Spleen (tissue), 11 donors: Measurements from ENCODE around the gene UST. TPM values are rescaled to one million over a fixed set of nuclear protein-coding genes. Genes with fewer than 3 reads are reported as not detected.
A peak's percentile ranks its signal among the peaks of the same experiment; 100 is the strongest.

Experiments used
- DNase-seq: peaks from one replicate; pipeline ENCODE4 v3.0.0-alpha.2; 2020
- H3K27ac ChIP-seq, 8 donors: fragments of 200-600 bp; sonication (generic) in 7 of 8; 1 replicate in 4 of 8; 2 replicates in 4 of 8; pipeline versions ENCODE4 v1.5.0 to v1.8.0; 2016 to 2021; ENCODE audit warnings: inconsistent platforms in 4 of 8, mild to moderate bottlenecking in 4 of 8, moderate library complexity in 1 of 8
- H3K27me3 ChIP-seq, 7 donors: fragments of 200-600 bp; sonication (generic) in 6 of 7; replicated peaks in 1 of 7; 1 replicate in 4 of 7; 2 replicates in 3 of 7; pipeline versions ENCODE4 v1.5.0 to v1.8.0; 2016 to 2021; ENCODE audit warnings: inconsistent platforms in 3 of 7, mild to moderate bottlenecking in 1 of 7
- H3K36me3 ChIP-seq, 6 donors: fragments of 200-600 bp; sonication (generic) in 5 of 6; 1 replicate in 4 of 6; 2 replicates in 2 of 6; pipeline versions ENCODE4 v1.5.0 to v1.8.0; 2016 to 2021; ENCODE audit warnings: inconsistent platforms in 2 of 6
- H3K4me1 ChIP-seq, 6 donors: fragments of 200-600 bp; sonication (generic) in 5 of 6; 1 replicate in 3 of 6; 2 replicates in 3 of 6; pipeline versions ENCODE4 v1.5.0 to v1.8.0; 2016 to 2021; ENCODE audit warnings: inconsistent platforms in 3 of 6
- H3K4me3 ChIP-seq, 8 donors: fragments of 200-600 bp; sonication (generic) in 7 of 8; 1 replicate in 4 of 8; 2 replicates in 4 of 8; pipeline versions ENCODE4 v1.5.0 to v1.8.0; 2016 to 2021; ENCODE audit warnings: inconsistent platforms in 4 of 8, mild to moderate bottlenecking in 4 of 8, moderate library complexity in 2 of 8
- H3K9me3 ChIP-seq, 8 donors: fragments of 200-600 bp; sonication (generic) in 7 of 8; 1 replicate in 4 of 8; 2 replicates in 4 of 8; pipeline versions ENCODE4 v1.5.0 to v1.8.0; 2016 to 2021; ENCODE audit warnings: inconsistent platforms in 4 of 8
- POLR2A ChIP-seq, 3 donors: fragments of 450-650 bp; IDR thresholded peaks; one replicate each; pipeline ENCODE4 v1.5.1; 2017; ENCODE audit warnings: antibody characterized with exemption in 3 of 3, mild to moderate bottlenecking in 1 of 3
- POLR2AphosphoS5 ChIP-seq, 3 donors: sonication (generic); formaldehyde crosslinking; IDR thresholded peaks; one replicate each; pipeline ENCODE4 v1.5.1; 2017; ENCODE audit warnings: antibody characterized with exemption in 3 of 3
- WGBS, 5 donors: extraction: QIAGEN DNeasy Blood & Tissue Kit in 3 of 5; methylation state at CpG; one replicate each; pipeline versions ENCODE4 v1.1.5 to v1.1.7; 2013 to 2018; 5-methylcytosine and 5-hydroxymethylcytosine counted together
- intact Hi-C: fragments of 100-400 bp; cut with DNase I; formaldehyde crosslinking; loops from one replicate; pipeline ENCODE4 v1.15.0; 2023; ENCODE audit warnings: low total_unique reads
- polyA plus RNA-seq, 3 donors: library from polyadenylated mRNA; stranded (reverse); fragments of 200-250 nt; gene quantifications; one replicate each; pipeline ENCODE4 v1.2.1, GENCODE V29; 2013
- total RNA-seq, 7 donors: library from RNA; depleted of rRNA in 3 of 7; stranded (reverse); fragments of >200 nt in 3 of 7; fragmentation: NEBNext Ultra II Directional in 4 of 7; extraction: Animal tissue kit (Norgen Biotek cat#: 25700) in 4 of 7; gene quantifications; one replicate each; pipeline versions ENCODE4 v1.1.0 to v1.2.1, GENCODE V29; 2016 to 2021
- TF ChIP-seq, protein P1 (sequence below), 11 experiments: fragments of 200-600 bp in 7 of 11; fragments of 450-650 bp in 4 of 11; sonication (generic) in 4 of 11; IDR thresholded peaks in 8 of 11; conservative IDR thresholded peaks in 3 of 11; 1 replicate in 7 of 11; 2 replicates in 4 of 11; pipeline versions ENCODE4 v1.4.0 to v1.8.0; 2016 to 2021; ENCODE audit warnings: antibody characterized with exemption in 11 of 11, inconsistent platforms in 4 of 11, mild to moderate bottlenecking in 1 of 11
- donor health status: healthy with polysubstance abuse.
- donor health status: DM: no; HTN: no; CAD: no; lungs with moderate emphysema.
- donor health status: DM: no; HTN: no; CAD: no.
- donor health status: Bipolar disorder and iron deficiency.
- donor health status: healthy.
- donor health status: DM: no; HTN: no; CAD: no.
- donor health status: DM: yes; HTN: yes; CAD: no.

Gene UST
- total and polyA plus RNA-seq, 10 donors = 6.4 to 26.8 (median 14.4) TPM

DNA sequence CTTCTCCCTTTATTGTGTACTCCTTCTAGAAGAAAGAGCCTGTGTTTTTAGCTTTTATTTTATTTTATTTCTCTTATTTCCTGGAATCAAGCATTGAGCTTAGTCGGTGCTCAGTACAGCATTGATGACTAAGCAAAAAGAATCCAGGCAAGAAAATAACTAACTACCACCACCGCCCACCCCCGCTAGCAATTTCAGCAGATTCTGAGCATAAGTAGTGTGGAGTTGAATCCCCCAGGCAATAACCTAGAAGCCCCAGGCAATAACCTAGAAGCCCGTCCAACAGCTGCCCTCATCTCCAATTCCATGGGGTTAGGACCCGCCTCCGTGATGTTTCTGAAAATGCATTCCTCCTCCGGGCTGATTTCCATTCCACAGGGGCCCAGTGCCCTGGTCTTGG, 312.7 kb downstream of the UST start:
- Histone ChIP-seq H3K27me3 (no peaks in the 10 kb centered on the region), H3K4me3 (no peak overlapping the region), H3K4me1 (peaks cover 19 to 61% (median 44%) of the 10 kb centered on the region in 6 donors), H3K9me3 (no peaks in the 10 kb centered on the region), H3K36me3 (no peaks in the 10 kb centered on the region), H3K27ac (peak overlapping the region in 4 of 8 donors; percentile 68 to 83 (median 72))
- WGBS, 5 donors = 67 to 79% (median 68%) methylated on average over 7 of the region's 7 CpGs
- TF ChIP-seq, protein P1, sequence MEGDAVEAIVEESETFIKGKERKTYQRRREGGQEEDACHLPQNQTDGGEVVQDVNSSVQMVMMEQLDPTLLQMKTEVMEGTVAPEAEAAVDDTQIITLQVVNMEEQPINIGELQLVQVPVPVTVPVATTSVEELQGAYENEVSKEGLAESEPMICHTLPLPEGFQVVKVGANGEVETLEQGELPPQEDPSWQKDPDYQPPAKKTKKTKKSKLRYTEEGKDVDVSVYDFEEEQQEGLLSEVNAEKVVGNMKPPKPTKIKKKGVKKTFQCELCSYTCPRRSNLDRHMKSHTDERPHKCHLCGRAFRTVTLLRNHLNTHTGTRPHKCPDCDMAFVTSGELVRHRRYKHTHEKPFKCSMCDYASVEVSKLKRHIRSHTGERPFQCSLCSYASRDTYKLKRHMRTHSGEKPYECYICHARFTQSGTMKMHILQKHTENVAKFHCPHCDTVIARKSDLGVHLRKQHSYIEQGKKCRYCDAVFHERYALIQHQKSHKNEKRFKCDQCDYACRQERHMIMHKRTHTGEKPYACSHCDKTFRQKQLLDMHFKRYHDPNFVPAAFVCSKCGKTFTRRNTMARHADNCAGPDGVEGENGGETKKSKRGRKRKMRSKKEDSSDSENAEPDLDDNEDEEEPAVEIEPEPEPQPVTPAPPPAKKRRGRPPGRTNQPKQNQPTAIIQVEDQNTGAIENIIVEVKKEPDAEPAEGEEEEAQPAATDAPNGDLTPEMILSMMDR (IDR thresholded peaks at IDR 0.05 in 8 of 11, conservative IDR thresholded peaks at IDR 0.05 in 3 of 11) = no peak
- no peak for TF ChIP-seq POLR2AphosphoS5 (IDR thresholded peaks at IDR 0.05)
- TF ChIP-seq POLR2A (IDR thresholded peaks at IDR 0.05) = no peak
- intact Hi-C loops = no loop called here
- no peak for DNase-seq

GRCh38 chr6:149060300-149060984, 313.6 kb downstream of the UST start:
- H3K9me3 ChIP-seq = no peaks in the 10 kb centered on the region
- intact Hi-C loops = no loop called here
- no peaks in the 10 kb centered on the region for H3K36me3 ChIP-seq
- no peaks in the 10 kb centered on the region for H3K27me3 ChIP-seq
- H3K27ac ChIP-seq = peak overlapping the region in 7 of 8 donors; percentile 45 to 83 (median 70)
- DNase-seq = peak; percentile 88
- TF ChIP-seq POLR2AphosphoS5 (IDR thresholded peaks at IDR 0.05) = peak; percentile 66 to 75 (median 68)
- TF ChIP-seq POLR2A (IDR thresholded peaks at IDR 0.05) = no peak
- peaks cover 19 to 58% (median 42%) of the 10 kb centered on the region in 6 donors for H3K4me1 ChIP-seq
- H3K4me3 ChIP-seq = peak overlapping the region in 3 of 8 donors; percentile 9 to 50 (median 12)
- WGBS, 5 donors = 14 to 44% (median 18%) methylated on average over 19 of the region's 19 CpGs

DNA sequence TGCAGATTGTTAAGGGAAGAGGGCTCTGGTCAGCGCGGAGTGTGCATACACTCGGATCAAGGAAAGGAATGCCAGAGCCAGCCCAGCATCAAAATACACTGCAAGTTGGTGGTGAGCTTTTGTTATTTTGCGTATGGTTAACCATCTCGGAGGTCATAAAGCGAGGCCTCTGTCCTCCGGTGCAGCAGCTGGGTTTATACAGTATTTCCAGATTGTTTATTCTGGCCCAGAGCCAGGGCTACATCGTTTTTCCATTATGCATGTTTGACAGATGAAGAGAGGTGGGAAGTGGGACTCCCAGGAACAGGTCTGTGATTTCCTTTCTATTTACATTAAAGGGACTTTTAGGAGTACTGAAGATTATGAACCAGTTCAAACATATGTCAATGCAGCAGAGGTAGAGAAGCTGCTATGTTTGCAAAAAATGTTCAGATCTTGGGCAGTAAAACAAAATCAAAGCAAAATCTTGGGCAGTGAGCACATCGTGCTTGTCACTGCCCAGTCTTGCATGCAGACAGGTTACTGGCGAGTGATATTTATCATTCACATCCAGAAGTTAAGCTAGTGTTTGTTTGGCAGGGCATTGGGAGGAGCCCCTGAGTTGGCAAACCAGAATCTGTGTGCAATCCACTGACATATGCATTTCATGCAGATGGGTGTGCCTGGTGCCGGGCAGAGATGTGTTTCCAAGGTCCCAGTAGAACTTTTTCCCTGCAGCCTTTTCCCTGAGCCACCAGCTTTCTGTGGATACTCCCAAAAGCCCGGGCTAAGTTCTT, 314.3 kb downstream of the UST start:
- H3K27me3 ChIP-seq = no peaks in the 10 kb centered on the region

GRCh38 chr6:149061930-149062329, 315.1 kb downstream of the UST start:
- WGBS, 5 donors = 69 to 76% (median 75%) methylated on average over 2 of the region's 2 CpGs
- no peak for TF ChIP-seq POLR2AphosphoS5 (IDR thresholded peaks at IDR 0.05)
- H3K4me1 ChIP-seq = peaks cover 28 to 66% (median 57%) of the 10 kb centered on the region in 6 donors
- no peaks in the 10 kb centered on the region for H3K9me3 ChIP-seq
- no peaks in the 10 kb centered on the region for H3K27me3 ChIP-seq
- no peaks in the 10 kb centered on the region for H3K36me3 ChIP-seq
- no peak for DNase-seq
- H3K4me3 ChIP-seq = no peak overlapping the region
- H3K27ac ChIP-seq = peak overlapping the region in 5 of 8 donors; percentile 16 to 83 (median 71)
- intact Hi-C loops = no loop called here

More for the DNA sequence above, 314.3 kb downstream of the UST start:
- Histone ChIP-seq H3K27ac (peak overlapping the region in 6 of 8 donors; percentile 49 to 83 (median 70)), H3K9me3 (no peaks in the 10 kb centered on the region), H3K36me3 (no peaks in the 10 kb centered on the region), H3K4me3 (peak overlapping the region in 1 of 8 donors; percentile 50), H3K4me1 (peaks cover 23 to 58% (median 50%) of the 10 kb centered on the region in 6 donors)
- DNase-seq = no peak
- TF ChIP-seq, protein P1 (IDR thresholded peaks at IDR 0.05 in 8 of 11, conservative IDR thresholded peaks at IDR 0.05 in 3 of 11) = no peak
- no peak for TF ChIP-seq POLR2AphosphoS5 (IDR thresholded peaks at IDR 0.05)
- no peak for TF ChIP-seq POLR2A (IDR thresholded peaks at IDR 0.05)
- WGBS, 5 donors = 67 to 74% (median 71%) methylated on average over 12 of the region's 12 CpGs
- intact Hi-C loops = no loop called here
